WI38 (cell line): ENCODE results near the gene FAM78B.

Experiments
- H3K4me3 ChIP-seq: 2 replicates; pipeline ENCODE4 v1.5.1; 2011; ENCODE audit warnings: low read depth, mild to moderate bottlenecking, control low read depth, low read length
- CTCF ChIP-seq: IDR thresholded peaks from 2 replicates; pipeline ENCODE4 v1.5.1; 2012; ENCODE audit warnings: low read depth, mild to moderate bottlenecking, control low read depth, low read length

Gene FAM78B

GRCh38 chr1:166087734-166088571 is 78.8 kb downstream of the FAM78B start:
- no peak overlapping the region for H3K4me3 ChIP-seq
- TF ChIP-seq CTCF, result no peak

- no peak for TF ChIP-seq CTCF
- H3K4me3 ChIP-seq, result no peak overlapping the region
These were observed 80.5 kb downstream of the FAM78B start for GRCh38 chr1:166086113-166086883.

GRCh38 chr1:166084613-166085012 is 82.2 kb downstream of the FAM78B start:
- TF ChIP-seq CTCF, result no peak
- no peak overlapping the region for H3K4me3 ChIP-seq

GRCh38 chr1:166083887-166084286 is 82.9 kb downstream of the FAM78B start:
- TF ChIP-seq CTCF, result no peak
- no peak overlapping the region for H3K4me3 ChIP-seq

GRCh38 chr1:166082601-166083000 is 84.2 kb downstream of the FAM78B start:
- no peak overlapping the region for H3K4me3 ChIP-seq
- no peak for TF ChIP-seq CTCF

GRCh38 chr1:166080967-166081870 is 85.6 kb downstream of the FAM78B start:
- TF ChIP-seq CTCF, result no peak
- no peak overlapping the region for H3K4me3 ChIP-seq
